HEK293 (cell line): ENCODE data around the gene NDUFA8.

Experiments used
- BCL11B ChIP-seq: fragments of 450-650 bp; formaldehyde crosslinking; IDR thresholded peaks from 2 replicates; pipeline ENCODE4 v1.5.1; 2016; ENCODE audit warnings: low read depth, missing biosample characterization, missing genetic modification characterization
- CTCF ChIP-seq: fragments of 450-650 bp; formaldehyde crosslinking; IDR thresholded peaks from 2 replicates; pipeline ENCODE4 v1.5.1; 2016; ENCODE audit warnings: missing biosample characterization, missing genetic modification characterization
- GLIS1 ChIP-seq: fragments of 450-650 bp; formaldehyde crosslinking; IDR thresholded peaks from 2 replicates; pipeline ENCODE4 v1.5.1; 2016; ENCODE audit warnings: missing biosample characterization, missing genetic modification characterization
- GLIS2 ChIP-seq: fragments of 450-650 bp; formaldehyde crosslinking; IDR thresholded peaks from 2 replicates; pipeline ENCODE4 v1.5.1; 2016; ENCODE audit warnings: missing biosample characterization, missing genetic modification characterization
- OVOL3 ChIP-seq: fragments of 450-650 bp; formaldehyde crosslinking; IDR thresholded peaks from 2 replicates; pipeline ENCODE4 v1.5.1; 2016; ENCODE audit warnings: missing biosample characterization, missing genetic modification characterization
- PRDM4 ChIP-seq: fragments of 450-650 bp; formaldehyde crosslinking; IDR thresholded peaks from 2 replicates; pipeline ENCODE4 v1.5.1; 2017; ENCODE audit warnings: missing biosample characterization, missing genetic modification characterization
- SCRT2 ChIP-seq: fragments of 450-650 bp; formaldehyde crosslinking; IDR thresholded peaks from 2 replicates; pipeline ENCODE4 v1.5.1; 2016; ENCODE audit warnings: missing biosample characterization, missing genetic modification characterization
- SETDB1 ChIP-seq: IDR thresholded peaks from one replicate; pipeline ENCODE4 v1.6.1; 2017; ENCODE audit warnings: mild to moderate bottlenecking, low read length, moderate library complexity, mixed read lengths; ENCODE audit not compliant: insufficient read length
- YY1 ChIP-seq: fragments of 450-650 bp; formaldehyde crosslinking; IDR thresholded peaks from 2 replicates; pipeline ENCODE4 v1.5.1; 2018; ENCODE audit warnings: missing biosample characterization, missing genetic modification characterization
- ZBTB8A ChIP-seq: fragments of 450-650 bp; formaldehyde crosslinking; IDR thresholded peaks from 2 replicates; pipeline ENCODE4 v1.5.1; 2016; ENCODE audit warnings: missing biosample characterization, missing genetic modification characterization
- ZFHX2 ChIP-seq: fragments of 450-650 bp; formaldehyde crosslinking; conservative IDR thresholded peaks from 2 replicates; pipeline ENCODE4 v1.5.1; 2016; ENCODE audit warnings: missing biosample characterization, missing genetic modification characterization
- ZNF140 ChIP-seq: fragments of 450-650 bp; formaldehyde crosslinking; IDR thresholded peaks from 2 replicates; pipeline ENCODE4 v1.5.1; 2016; ENCODE audit warnings: missing biosample characterization, missing genetic modification characterization
- ZNF155 ChIP-seq: fragments of 450-650 bp; formaldehyde crosslinking; IDR thresholded peaks from 2 replicates; pipeline ENCODE4 v1.5.1; 2016; ENCODE audit warnings: missing biosample characterization, missing genetic modification characterization
- ZNF157 ChIP-seq: fragments of 450-650 bp; formaldehyde crosslinking; IDR thresholded peaks from 2 replicates; pipeline ENCODE4 v1.5.1; 2016; ENCODE audit warnings: missing biosample characterization, missing genetic modification characterization
- ZNF18 ChIP-seq: fragments of 450-650 bp; formaldehyde crosslinking; IDR thresholded peaks from 2 replicates; pipeline ENCODE4 v1.5.1; 2016; ENCODE audit warnings: missing biosample characterization, missing genetic modification characterization
- ZNF2 ChIP-seq: fragments of 450-650 bp; formaldehyde crosslinking; IDR thresholded peaks from 2 replicates; pipeline ENCODE4 v1.5.1; 2016; ENCODE audit warnings: missing biosample characterization, missing genetic modification characterization
- ZNF23 ChIP-seq: fragments of 450-650 bp; formaldehyde crosslinking; IDR thresholded peaks from 2 replicates; pipeline ENCODE4 v1.5.1; 2016; ENCODE audit warnings: missing biosample characterization, missing genetic modification characterization, borderline replicate concordance
- ZNF248 ChIP-seq: fragments of 450-650 bp; formaldehyde crosslinking; IDR thresholded peaks from 2 replicates; pipeline ENCODE4 v1.5.1; 2017; ENCODE audit warnings: missing biosample characterization, missing genetic modification characterization
- ZNF26 ChIP-seq: fragments of 450-650 bp; formaldehyde crosslinking; IDR thresholded peaks from 2 replicates; pipeline ENCODE4 v1.5.1; 2016; ENCODE audit warnings: missing biosample characterization, missing genetic modification characterization
- ZNF266 ChIP-seq: fragments of 450-650 bp; formaldehyde crosslinking; IDR thresholded peaks from 2 replicates; pipeline ENCODE4 v1.5.1; 2016; ENCODE audit warnings: missing biosample characterization, missing genetic modification characterization, low read depth
- ZNF292 ChIP-seq: fragments of 450-650 bp; formaldehyde crosslinking; IDR thresholded peaks from 2 replicates; pipeline ENCODE4 v1.5.1; 2016; ENCODE audit warnings: low read depth, missing biosample characterization, missing genetic modification characterization, borderline replicate concordance
- ZNF354C ChIP-seq: fragments of 450-650 bp; formaldehyde crosslinking; IDR thresholded peaks from 2 replicates; pipeline ENCODE4 v1.5.1; 2016; ENCODE audit warnings: missing biosample characterization, missing genetic modification characterization, low read depth, borderline replicate concordance
- ZNF426 ChIP-seq: fragments of 450-650 bp; formaldehyde crosslinking; IDR thresholded peaks from 2 replicates; pipeline ENCODE4 v1.5.1; 2017; ENCODE audit warnings: missing biosample characterization, missing genetic modification characterization, mild to moderate bottlenecking, inconsistent platforms, moderate library complexity
- ZNF473 ChIP-seq: fragments of 450-650 bp; formaldehyde crosslinking; IDR thresholded peaks from 2 replicates; pipeline ENCODE4 v1.5.1; 2017; ENCODE audit warnings: missing biosample characterization, missing genetic modification characterization
- ZNF654 ChIP-seq: fragments of 450-650 bp; formaldehyde crosslinking; IDR thresholded peaks from 2 replicates; pipeline ENCODE4 v1.5.1; 2016; ENCODE audit warnings: low read depth, missing biosample characterization, missing genetic modification characterization
- ZNF747 ChIP-seq: fragments of 450-650 bp; formaldehyde crosslinking; IDR thresholded peaks from 2 replicates; pipeline ENCODE4 v1.5.1; 2016; ENCODE audit warnings: missing biosample characterization, missing genetic modification characterization
- ZNF830 ChIP-seq: fragments of 450-650 bp; IDR thresholded peaks from 2 replicates; pipeline ENCODE4 v1.5.0; 2018; ENCODE audit warnings: missing biosample characterization, missing genetic modification characterization, low read depth, mild to moderate bottlenecking, moderate library complexity
- ZNF843 ChIP-seq: fragments of 450-650 bp; formaldehyde crosslinking; IDR thresholded peaks from 2 replicates; pipeline ENCODE4 v1.5.1; 2016; ENCODE audit warnings: missing biosample characterization, missing genetic modification characterization

Gene NDUFA8

GRCh38 chr9:122125158-122125508 lies 34.4 kb downstream of the NDUFA8 start (continued):
- TF ChIP-seq GLIS2, result no peak
- TF ChIP-seq ZNF843, result no peak
- no peak for TF ChIP-seq SCRT2 (tag by site-specific recombination)
- peak; percentile 71 for TF ChIP-seq ZNF654 (tag by site-specific recombination)
- no peak for TF ChIP-seq ZNF248 (tag by site-specific recombination)
- no peak for TF ChIP-seq ZNF426 (tag by site-specific recombination)
- TF ChIP-seq ZBTB8A (tag by site-specific recombination), result no peak
- no peak for TF ChIP-seq YY1
- TF ChIP-seq OVOL3 (tag by site-specific recombination), result no peak
- TF ChIP-seq ZNF26 (tag by site-specific recombination), result no peak
- TF ChIP-seq ZNF266 (tag by site-specific recombination), result no peak
- no peak for TF ChIP-seq ZNF23
- no peak for TF ChIP-seq ZNF140 (tag by site-specific recombination)
- TF ChIP-seq ZNF747, result no peak
- TF ChIP-seq ZNF18 (tag by site-specific recombination), result no peak
- peak; percentile 48 for TF ChIP-seq GLIS1 (tag by site-specific recombination)
- TF ChIP-seq ZNF292 (tag by site-specific recombination), result no peak
- TF ChIP-seq PRDM4 (tag by site-specific recombination), result no peak
- TF ChIP-seq ZFHX2 (tag by site-specific recombination), result peak; percentile 67
- no peak for TF ChIP-seq ZNF155 (tag by site-specific recombination)
- TF ChIP-seq CTCF (tag by site-specific recombination), result peak; percentile 75
- no peak for TF ChIP-seq ZNF830 (tag by site-specific recombination)
- 0 out of 2 replicates have a peak, but pooled peaks have one; percentile 64 for TF ChIP-seq ZNF2 (tag by site-specific recombination)
- TF ChIP-seq ZNF354C (tag by site-specific recombination), result no peak
- TF ChIP-seq SETDB1, result no peak
- no peak for TF ChIP-seq BCL11B (tag by site-specific recombination)
- no peak for TF ChIP-seq ZNF157 (tag by site-specific recombination)
- no peak for TF ChIP-seq ZNF473 (tag by site-specific recombination)
